Lower leg skin (tissue), 3 donors: ENCODE data around the gene PCSK6.

Source experiments
- CTCF ChIP-seq, 3 donors: fragments of 450-650 bp; IDR thresholded peaks; one replicate each; pipeline ENCODE4 v1.5.1; 2016; ENCODE audit warnings: antibody characterized with exemption in 3 of 3, mild to moderate bottlenecking in 3 of 3, moderate library complexity in 2 of 3
- POLR2A ChIP-seq, 2 donors: fragments of 450-650 bp; IDR thresholded peaks; one replicate each; pipeline ENCODE4 v1.6.1; 2016 to 2017; ENCODE audit warnings: antibody characterized with exemption in 2 of 2, mild to moderate bottlenecking in 1 of 2, moderate library complexity in 1 of 2

GRCh38 chr15:101390060-101390459 is 99.4 kb downstream of the PCSK6 start:
- TF ChIP-seq CTCF (IDR thresholded peaks at IDR 0.05): no peak
- no peak for TF ChIP-seq POLR2A (IDR thresholded peaks at IDR 0.05)
